Neural cell (in vitro differentiated cells): ENCODE results near the gene MAML2. TPM values are rescaled to one million over a fixed set of nuclear protein-coding genes. Genes with fewer than 3 reads are reported as not detected.

Experiments used
- H2AFZ ChIP-seq: fragments of 200-600, 300-800 bp; sonication (generic), shearing (Covaris generic); 2 replicates; pipeline ENCODE4 v1.6.0; 2014; ENCODE audit warnings: low read depth, mild to moderate bottlenecking, antibody characterized with exemption, low read length, moderate library complexity
- H3F3A ChIP-seq: fragments of 200-600 bp; shearing (Covaris generic); 2 replicates; pipeline ENCODE4 v1.6.1; 2016; ENCODE audit warnings: mild to moderate bottlenecking, moderate library complexity, mixed read lengths, antibody characterized with exemption, low read length; ENCODE audit not compliant: insufficient read depth, poor library complexity, severe bottlenecking
- H3K27ac ChIP-seq: fragments of 200-600, 300-800 bp; sonication (generic), shearing (Covaris generic); 2 replicates; pipeline ENCODE4 v1.5.1; 2014; ENCODE audit warnings: mild to moderate bottlenecking, low read length, moderate library complexity
- H3K27me3 ChIP-seq: fragments of 300-800, 200-600 bp; sonication (generic), shearing (Covaris generic); 2 replicates; pipeline ENCODE4 v1.6.0; 2014; ENCODE audit warnings: mild to moderate bottlenecking, low read depth, low read length, moderate library complexity; ENCODE audit not compliant: insufficient read depth
- H3K36me3 ChIP-seq: fragments of 300-800, 200-600 bp; sonication (generic), shearing (Covaris generic); 2 replicates; pipeline ENCODE4 v1.5.1; 2014; ENCODE audit warnings: mild to moderate bottlenecking, antibody characterized with exemption, low read length, moderate library complexity; ENCODE audit not compliant: insufficient read depth
- H3K4me2 ChIP-seq: fragments of 300-800, 200-600 bp; sonication (generic), shearing (Covaris generic); 2 replicates; pipeline ENCODE4 v1.6.0; 2014; ENCODE audit warnings: mild to moderate bottlenecking, low read length
- H3K4me3 ChIP-seq: fragments of 300-800, 200-600 bp; sonication (generic), shearing (Covaris generic); 2 replicates; pipeline ENCODE4 v1.5.1; 2014; ENCODE audit warnings: mild to moderate bottlenecking, low read length, moderate library complexity
- H3K79me2 ChIP-seq: fragments of 200-600 bp; shearing (Covaris generic); replicated peaks from 2 replicates; pipeline ENCODE4 v1.6.0; 2014; ENCODE audit warnings: mild to moderate bottlenecking, low read length, moderate library complexity; ENCODE audit not compliant: insufficient read depth
- H3K9ac ChIP-seq: fragments of 300-800, 200-600 bp; sonication (generic), shearing (Covaris generic); 2 replicates; pipeline ENCODE4 v1.6.1; 2016; ENCODE audit warnings: mild to moderate bottlenecking, low read length, mixed read lengths
- H3K9me2 ChIP-seq: fragments of 200-600 bp; shearing (Covaris generic); 2 replicates; pipeline ENCODE4 v1.6.1; 2016; ENCODE audit warnings: mild to moderate bottlenecking, low read length, mixed read lengths; ENCODE audit not compliant: insufficient read depth
- H3K9me3 ChIP-seq: fragments of 200-600, 300-800 bp; sonication (generic), shearing (Covaris generic); 2 replicates; pipeline ENCODE4 v1.6.1; 2016; ENCODE audit warnings: mild to moderate bottlenecking, mixed run types, low read length, moderate library complexity, mixed read lengths
- H4K20me1 ChIP-seq: fragments of 200-600 bp; shearing (Covaris generic); 2 replicates; pipeline ENCODE4 v1.6.1; 2016; ENCODE audit warnings: mild to moderate bottlenecking, mixed run types; ENCODE audit not compliant: insufficient read depth
- EP300 ChIP-seq: fragments of 450-650 bp; conservative IDR thresholded peaks from 2 replicates; pipeline ENCODE4 v1.6.1; 2014; ENCODE audit warnings: antibody characterized with exemption, mild to moderate bottlenecking, moderate library complexity; ENCODE audit not compliant: poor library complexity, severe bottlenecking
- EZH2 ChIP-seq: fragments of 200-600, 300-800 bp; shearing (Covaris generic), sonication (generic); IDR thresholded peaks from 2 replicates; pipeline ENCODE4 v1.6.1; 2014; ENCODE audit warnings: antibody characterized with exemption, low read length, borderline replicate concordance, mild to moderate bottlenecking; ENCODE audit not compliant: insufficient read depth, poor library complexity, severe bottlenecking
- MXI1 ChIP-seq: fragments of 450-650 bp; conservative IDR thresholded peaks from 2 replicates; pipeline ENCODE4 v1.6.1; 2014; ENCODE audit warnings: antibody characterized with exemption, mild to moderate bottlenecking; ENCODE audit not compliant: poor library complexity, severe bottlenecking
- POLR2AphosphoS5 ChIP-seq: IDR thresholded peaks from 2 replicates; pipeline ENCODE4 v1.6.1; 2012
- RAD21 ChIP-seq: fragments of 450-650 bp; conservative IDR thresholded peaks from 2 replicates; pipeline ENCODE4 v1.6.1; 2014; ENCODE audit warnings: antibody characterized with exemption, mild to moderate bottlenecking, moderate library complexity
- SMC3 ChIP-seq: fragments of 450-650 bp; conservative IDR thresholded peaks from 2 replicates; pipeline ENCODE4 v1.6.1; 2014; ENCODE audit warnings: antibody characterized with exemption, mild to moderate bottlenecking, moderate library complexity; ENCODE audit not compliant: poor library complexity
- TAF1 ChIP-seq: IDR thresholded peaks from 2 replicates; pipeline ENCODE4 v1.6.1; 2012; ENCODE audit warnings: low read depth
- polyA plus RNA-seq: library from polyadenylated mRNA; depleted of rRNA; stranded (reverse); fragments of >200 nt; gene quantifications from 2 replicates; pipeline ENCODE4 v1.2.3, GENCODE V29; 2014
- TF ChIP-seq, protein P1 (sequence below): fragments of 450-650 bp; IDR thresholded peaks from 2 replicates; pipeline ENCODE4 v1.5.1; 2014; ENCODE audit warnings: antibody characterized with exemption, mild to moderate bottlenecking, moderate library complexity; ENCODE audit not compliant: poor library complexity, severe bottlenecking
- TF ChIP-seq, protein P2 (sequence below): IDR thresholded peaks from 2 replicates; pipeline ENCODE4 v1.6.1; 2012; ENCODE audit warnings: borderline replicate concordance

MAML2 gene
- polyA plus RNA-seq, 1 donor from 2014 or later = 3.6 TPM

DNA sequence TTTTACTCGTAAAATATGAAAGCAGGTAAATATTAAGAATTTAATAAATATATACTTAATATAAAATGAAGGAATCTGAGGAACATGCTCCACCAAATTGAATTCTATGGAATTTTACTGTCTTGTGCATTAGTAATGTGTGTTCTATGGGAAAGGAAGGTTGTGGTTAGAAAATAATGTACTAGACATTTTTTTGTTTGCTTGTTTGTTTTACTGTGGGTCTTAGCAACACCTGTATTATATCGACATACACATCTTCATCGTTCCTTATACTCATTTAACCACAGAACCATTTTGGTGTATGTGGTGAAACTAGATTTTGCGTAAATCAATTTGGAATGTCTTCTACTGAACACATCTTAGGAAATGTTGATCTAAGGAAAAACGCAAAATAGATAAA, 304.9 kb downstream of the MAML2 start:
- no peaks in the 10 kb centered on the region for H3K36me3 ChIP-seq
- H3K9me2 ChIP-seq = no peaks in the 10 kb centered on the region
- H3K4me2 ChIP-seq = no peak overlapping the region
- H3K79me2 ChIP-seq = no peaks in the 10 kb centered on the region
- H3K9ac ChIP-seq = no peak overlapping the region
- no peaks in the 10 kb centered on the region for H3F3A ChIP-seq
- H3K4me3 ChIP-seq = no peak overlapping the region
- no peak for TF ChIP-seq EZH2
- no peak for TF ChIP-seq SMC3
- TF ChIP-seq, protein P1, sequence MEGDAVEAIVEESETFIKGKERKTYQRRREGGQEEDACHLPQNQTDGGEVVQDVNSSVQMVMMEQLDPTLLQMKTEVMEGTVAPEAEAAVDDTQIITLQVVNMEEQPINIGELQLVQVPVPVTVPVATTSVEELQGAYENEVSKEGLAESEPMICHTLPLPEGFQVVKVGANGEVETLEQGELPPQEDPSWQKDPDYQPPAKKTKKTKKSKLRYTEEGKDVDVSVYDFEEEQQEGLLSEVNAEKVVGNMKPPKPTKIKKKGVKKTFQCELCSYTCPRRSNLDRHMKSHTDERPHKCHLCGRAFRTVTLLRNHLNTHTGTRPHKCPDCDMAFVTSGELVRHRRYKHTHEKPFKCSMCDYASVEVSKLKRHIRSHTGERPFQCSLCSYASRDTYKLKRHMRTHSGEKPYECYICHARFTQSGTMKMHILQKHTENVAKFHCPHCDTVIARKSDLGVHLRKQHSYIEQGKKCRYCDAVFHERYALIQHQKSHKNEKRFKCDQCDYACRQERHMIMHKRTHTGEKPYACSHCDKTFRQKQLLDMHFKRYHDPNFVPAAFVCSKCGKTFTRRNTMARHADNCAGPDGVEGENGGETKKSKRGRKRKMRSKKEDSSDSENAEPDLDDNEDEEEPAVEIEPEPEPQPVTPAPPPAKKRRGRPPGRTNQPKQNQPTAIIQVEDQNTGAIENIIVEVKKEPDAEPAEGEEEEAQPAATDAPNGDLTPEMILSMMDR = no peak
- no peak for TF ChIP-seq POLR2AphosphoS5
- no peak for TF ChIP-seq RAD21
- no peak for TF ChIP-seq TAF1
- TF ChIP-seq EP300 = no peak
- no peak for TF ChIP-seq MXI1
- TF ChIP-seq, protein P2, sequence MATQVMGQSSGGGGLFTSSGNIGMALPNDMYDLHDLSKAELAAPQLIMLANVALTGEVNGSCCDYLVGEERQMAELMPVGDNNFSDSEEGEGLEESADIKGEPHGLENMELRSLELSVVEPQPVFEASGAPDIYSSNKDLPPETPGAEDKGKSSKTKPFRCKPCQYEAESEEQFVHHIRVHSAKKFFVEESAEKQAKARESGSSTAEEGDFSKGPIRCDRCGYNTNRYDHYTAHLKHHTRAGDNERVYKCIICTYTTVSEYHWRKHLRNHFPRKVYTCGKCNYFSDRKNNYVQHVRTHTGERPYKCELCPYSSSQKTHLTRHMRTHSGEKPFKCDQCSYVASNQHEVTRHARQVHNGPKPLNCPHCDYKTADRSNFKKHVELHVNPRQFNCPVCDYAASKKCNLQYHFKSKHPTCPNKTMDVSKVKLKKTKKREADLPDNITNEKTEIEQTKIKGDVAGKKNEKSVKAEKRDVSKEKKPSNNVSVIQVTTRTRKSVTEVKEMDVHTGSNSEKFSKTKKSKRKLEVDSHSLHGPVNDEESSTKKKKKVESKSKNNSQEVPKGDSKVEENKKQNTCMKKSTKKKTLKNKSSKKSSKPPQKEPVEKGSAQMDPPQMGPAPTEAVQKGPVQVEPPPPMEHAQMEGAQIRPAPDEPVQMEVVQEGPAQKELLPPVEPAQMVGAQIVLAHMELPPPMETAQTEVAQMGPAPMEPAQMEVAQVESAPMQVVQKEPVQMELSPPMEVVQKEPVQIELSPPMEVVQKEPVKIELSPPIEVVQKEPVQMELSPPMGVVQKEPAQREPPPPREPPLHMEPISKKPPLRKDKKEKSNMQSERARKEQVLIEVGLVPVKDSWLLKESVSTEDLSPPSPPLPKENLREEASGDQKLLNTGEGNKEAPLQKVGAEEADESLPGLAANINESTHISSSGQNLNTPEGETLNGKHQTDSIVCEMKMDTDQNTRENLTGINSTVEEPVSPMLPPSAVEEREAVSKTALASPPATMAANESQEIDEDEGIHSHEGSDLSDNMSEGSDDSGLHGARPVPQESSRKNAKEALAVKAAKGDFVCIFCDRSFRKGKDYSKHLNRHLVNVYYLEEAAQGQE = no peak
- H3K9me3 ChIP-seq = no peaks in the 10 kb centered on the region
- H2AFZ ChIP-seq = no peak overlapping the region
- no peaks in the 10 kb centered on the region for H4K20me1 ChIP-seq
- H3K27ac ChIP-seq = no peak overlapping the region
- H3K27me3 ChIP-seq = no peaks in the 10 kb centered on the region

DNA sequence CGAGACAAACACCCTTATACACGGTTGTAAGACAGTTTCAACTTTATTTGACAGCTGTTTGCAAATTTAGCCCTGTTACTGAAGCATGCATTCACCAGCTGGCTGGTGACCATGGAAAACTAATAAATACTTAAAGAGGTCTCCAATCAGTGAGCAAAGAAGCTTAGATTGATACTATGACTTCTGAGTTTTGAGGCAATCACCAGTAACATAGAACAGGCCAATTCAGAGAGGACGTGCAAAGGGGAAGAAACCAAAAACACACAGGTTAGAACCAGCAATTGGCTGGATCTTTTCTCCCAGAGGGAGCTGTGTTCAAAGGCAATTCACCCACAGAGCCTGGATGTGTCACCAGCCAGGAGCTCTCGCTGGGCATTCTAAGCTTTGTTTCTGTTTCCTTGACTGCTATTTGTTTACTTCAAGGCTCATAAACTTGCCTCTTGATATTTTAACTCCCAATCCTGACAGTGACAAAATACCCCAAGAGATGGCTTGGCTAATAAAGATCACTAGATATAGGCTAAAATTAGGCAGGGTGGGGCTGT, 305.5 kb downstream of the MAML2 start:
- no peak overlapping the region for H3K4me3 ChIP-seq
- H3K27ac ChIP-seq = no peak overlapping the region
- no peaks in the 10 kb centered on the region for H3K9me3 ChIP-seq
- H3K36me3 ChIP-seq = no peaks in the 10 kb centered on the region
- no peak overlapping the region for H2AFZ ChIP-seq
- H3K9me2 ChIP-seq = no peaks in the 10 kb centered on the region
- H3K79me2 ChIP-seq = no peaks in the 10 kb centered on the region
- no peaks in the 10 kb centered on the region for H4K20me1 ChIP-seq
- H3K27me3 ChIP-seq = no peaks in the 10 kb centered on the region
- H3K4me2 ChIP-seq = no peak overlapping the region
- TF ChIP-seq, protein P1 = no peak
- no peak overlapping the region for H3K9ac ChIP-seq
- H3F3A ChIP-seq = no peaks in the 10 kb centered on the region
